C4-2B (cell line): ENCODE data around the gene FMO5.
"Not testable (repeated sequence)": the region's sequence is repeated elsewhere in the genome, so short reads cannot be mapped to it uniquely, and the experiment has no call there.

Source experiments
- H3K27ac ChIP-seq: fragments of 450-650 bp; 2 replicates; pipeline ENCODE4 v1.5.1; 2017
- CTCF ChIP-seq: fragments of 450-650 bp; conservative IDR thresholded peaks from 2 replicates; pipeline ENCODE4 v1.5.1; 2017; ENCODE audit warnings: mild to moderate bottlenecking
- ZFX ChIP-seq: fragments of 450-650 bp; IDR thresholded peaks from 2 replicates; pipeline ENCODE4 v1.6.1; 2017

Gene FMO5

DNA sequence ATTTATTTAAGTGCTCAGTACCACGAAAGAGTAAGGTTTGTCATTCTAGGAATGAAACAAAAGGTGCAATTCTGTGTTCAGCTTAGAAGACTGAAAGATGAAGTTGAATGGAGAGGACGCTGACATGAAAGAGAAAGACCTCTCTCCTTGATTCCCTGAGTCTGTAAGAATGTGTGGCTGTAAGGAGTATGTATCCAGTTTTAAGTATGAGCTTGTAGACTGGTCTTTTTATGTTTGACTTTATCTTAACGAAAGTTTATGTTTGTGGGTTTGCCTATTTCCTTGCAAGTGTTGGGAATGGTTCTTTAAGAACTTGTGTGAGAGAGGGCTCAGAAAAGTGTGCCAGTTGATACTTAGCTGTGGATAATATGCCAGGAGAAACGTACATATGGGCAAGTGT, 18.7 kb upstream of the FMO5 start:
- H3K27ac ChIP-seq = no peak overlapping the region; the same call in 1 of the 2 replicates
- TF ChIP-seq CTCF (no peak), ZFX (no peak)

DNA sequence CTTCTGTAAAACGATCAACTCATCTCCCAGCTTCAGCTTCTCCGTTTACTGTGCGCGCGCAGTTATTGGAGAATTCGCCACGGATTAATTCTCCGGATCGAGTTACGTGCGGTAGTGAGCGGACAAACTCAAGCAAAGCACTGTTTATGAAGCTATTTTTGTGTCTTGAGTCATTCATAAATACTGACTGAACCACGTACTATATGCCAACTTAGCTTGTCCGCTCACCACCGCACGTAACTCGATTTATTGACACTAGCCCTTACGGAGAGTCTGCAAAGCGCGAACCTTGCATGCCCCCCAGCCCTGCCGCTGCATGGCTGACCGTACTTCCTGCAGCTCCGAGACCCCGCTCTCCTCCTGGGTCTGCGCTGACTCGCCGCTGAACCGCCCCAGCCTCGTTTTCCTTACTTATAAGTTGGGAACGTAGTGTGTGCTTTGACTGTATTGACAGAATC, 18.1 kb upstream of the FMO5 start:
- peak; percentile 18; the same call in 1 of the 2 replicates for TF ChIP-seq CTCF
- TF ChIP-seq ZFX = no peak
- peak overlapping the region; percentile 93 for H3K27ac ChIP-seq

GRCh38 chr1:147242449-147243227, 17.5 kb upstream of the FMO5 start, which contains the start of gene CHD1L:
CHD1L (plus strand) TSS chr1:147242684; CDS start chr1:147242704, 20 bp downstream.
- H3K27ac ChIP-seq = peak within 1 kb of the TSS; percentile 93
- peak; percentile 96 for TF ChIP-seq ZFX
- TF ChIP-seq CTCF = peak; percentile 93

DNA sequence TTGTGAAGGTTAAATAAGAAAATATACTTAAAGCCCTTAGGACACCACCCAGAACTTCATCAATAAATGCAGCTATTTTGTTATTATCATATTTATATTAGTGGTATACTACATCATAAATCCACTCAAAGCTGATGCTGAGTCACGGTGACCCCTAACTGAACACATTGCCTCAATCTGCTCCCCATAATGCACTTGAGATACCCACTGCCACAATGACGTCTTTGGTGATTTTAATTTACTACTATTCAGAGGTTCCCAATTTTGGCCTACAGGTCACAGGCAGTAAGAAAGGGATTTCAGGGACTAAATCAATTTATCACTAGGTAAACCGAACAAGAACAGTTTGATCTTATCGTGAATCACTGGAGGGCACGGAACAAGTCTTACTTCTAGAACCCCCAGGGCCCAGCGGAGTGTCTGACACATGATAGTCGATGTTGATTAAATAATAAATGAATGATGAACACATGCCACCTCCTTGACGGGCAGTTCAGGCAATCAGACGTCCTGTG, 16.9 kb upstream of the FMO5 start:
- TF ChIP-seq CTCF (no peak), ZFX (no peak)
- H3K27ac ChIP-seq = peak overlapping the region; percentile 93

- not testable (repeated sequence) for H3K27ac ChIP-seq
These were observed 15.1 kb upstream of the FMO5 start for GRCh38 chr1:147240131-147240721.

DNA sequence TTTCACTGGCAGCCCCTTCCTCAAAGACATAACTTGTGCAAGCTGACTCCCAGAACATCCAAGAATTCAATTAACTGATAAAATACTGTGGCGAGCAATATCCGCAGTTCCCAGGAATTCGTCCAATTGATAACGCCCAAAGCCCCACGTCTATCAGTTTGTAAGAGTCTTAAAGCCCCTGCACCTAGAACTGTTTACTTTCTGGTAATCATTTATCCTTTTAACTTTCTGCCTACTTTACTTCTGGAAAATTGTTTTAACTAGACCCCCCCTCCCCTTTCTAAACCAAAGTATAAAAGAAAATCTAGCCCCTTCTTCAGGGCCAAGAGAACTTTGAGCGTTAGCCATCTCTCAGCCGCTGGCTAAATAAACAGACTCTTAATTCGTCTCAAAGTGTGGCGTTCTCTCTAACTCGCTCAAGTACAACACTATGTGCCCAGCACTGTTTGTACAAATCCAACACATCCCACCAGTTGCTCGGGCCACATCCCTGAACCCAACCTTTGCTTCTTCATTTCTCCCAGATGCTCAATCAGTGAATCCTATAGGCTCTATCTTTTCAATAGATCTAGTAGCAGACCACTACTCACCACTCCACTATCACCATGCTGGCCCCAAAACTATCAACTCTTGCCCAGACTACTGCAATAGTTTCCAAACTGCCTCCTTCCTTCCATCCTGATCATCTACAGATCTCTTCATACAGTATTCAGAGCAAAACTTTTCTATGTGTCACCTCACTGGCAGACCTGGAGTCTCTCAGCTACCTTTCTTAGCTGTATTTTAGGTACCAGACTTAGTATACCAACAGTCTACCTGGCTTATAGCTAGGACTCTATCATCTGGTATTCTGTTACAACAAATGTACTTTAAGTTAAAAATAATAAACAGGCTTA, 14.0 kb upstream of the FMO5 start:
- peak overlapping the region; percentile 30; the same call in 1 of the 2 replicates for H3K27ac ChIP-seq
- TF ChIP-seq CTCF (no peak), ZFX (no peak)

DNA sequence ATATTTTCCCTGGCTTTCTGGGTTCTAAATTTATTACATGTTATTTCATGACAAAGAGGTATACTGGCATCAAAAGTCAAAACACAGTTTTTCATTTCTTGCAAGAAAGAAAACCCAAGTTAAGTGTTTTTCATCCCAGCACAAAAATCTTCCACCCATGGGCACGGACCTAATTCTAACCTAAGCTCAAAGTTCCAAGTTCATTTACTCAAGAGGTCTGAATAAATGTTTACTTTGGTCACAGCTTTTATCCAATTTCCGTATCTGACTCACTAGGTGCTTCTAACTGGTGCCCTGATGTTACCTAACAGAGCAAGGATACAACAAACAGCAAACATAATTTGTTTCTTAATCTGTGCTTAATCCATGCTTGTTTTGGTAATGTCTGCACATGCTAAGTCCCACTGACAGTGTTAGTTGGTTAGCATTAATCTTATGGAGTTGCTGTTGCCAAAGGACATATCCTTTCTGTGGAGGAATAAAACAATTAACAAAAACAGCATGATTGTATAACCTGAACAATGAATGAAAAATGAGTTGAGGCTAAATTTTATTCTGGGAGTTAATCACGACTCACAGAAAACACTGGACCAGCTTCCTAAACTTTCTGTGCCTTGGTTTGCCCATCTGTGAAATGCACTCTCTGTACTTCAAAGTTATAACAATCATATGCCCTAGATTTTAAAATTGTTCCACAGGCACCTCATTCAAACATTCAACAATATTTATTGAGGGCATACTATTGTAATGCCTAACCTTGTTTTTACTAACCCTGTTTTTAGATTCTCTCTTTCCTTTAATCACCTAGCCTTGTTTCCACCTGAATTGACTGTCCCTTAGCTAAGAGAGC, 13.1 kb upstream of the FMO5 start:
- peak overlapping the region; percentile 30; the same call in 1 of the 2 replicates for H3K27ac ChIP-seq
- no peak for TF ChIP-seq ZFX
- no peak for TF ChIP-seq CTCF
